ENCODE results near the gene PHF3.

PHF3 gene

GRCh38 chr6:63644668-63645326, 9.2 kb downstream of the PHF3 start:
- DNase-seq (ENCODE audit: low read depth): peak; percentile 33

GRCh38 chr6:63649269-63649668, 13.7 kb downstream of the PHF3 start:
- no peak for DNase-seq (ENCODE audit: low read depth)

- no peak for DNase-seq (ENCODE audit: low read depth)
Observed at GRCh38 chr6:63649847-63650265, 14.3 kb downstream of the PHF3 start.

GRCh38 chr6:63652980-63653379, 17.4 kb downstream of the PHF3 start:
- no peak for DNase-seq (ENCODE audit: low read depth)

- DNase-seq (ENCODE audit: low read depth): no peak
Observed at GRCh38 chr6:63660757-63661156, 25.2 kb downstream of the PHF3 start.

GRCh38 chr6:63661769-63662168, 26.2 kb downstream of the PHF3 start:
- no peak for DNase-seq (ENCODE audit: low read depth)

- DNase-seq (ENCODE audit: low read depth): peak; percentile 35
Observed at GRCh38 chr6:63663147-63663955, 27.7 kb downstream of the PHF3 start.

GRCh38 chr6:63663956-63664281, 28.3 kb downstream of the PHF3 start:
- DNase-seq (ENCODE audit: low read depth): no peak

GRCh38 chr6:63671098-63671754, 35.6 kb downstream of the PHF3 start:
- DNase-seq (ENCODE audit: low read depth): no peak

- no peak for DNase-seq (ENCODE audit: low read depth)
Observed at GRCh38 chr6:63672582-63673129, 37.1 kb downstream of the PHF3 start.

- no peak for DNase-seq (ENCODE audit: low read depth)
Observed at GRCh38 chr6:63673692-63674091, 38.1 kb downstream of the PHF3 start.

- DNase-seq (ENCODE audit: low read depth): no peak
Observed at GRCh38 chr6:63674635-63675034, 39.0 kb downstream of the PHF3 start.

- DNase-seq (ENCODE audit: low read depth): no peak
Observed at GRCh38 chr6:63675138-63675537, 39.5 kb downstream of the PHF3 start.

GRCh38 chr6:63676412-63677114, 41.0 kb downstream of the PHF3 start:
- no peak for DNase-seq (ENCODE audit: low read depth)

- peak; percentile 9 for DNase-seq (ENCODE audit: low read depth)
Observed at GRCh38 chr6:63677282-63677681, 41.7 kb downstream of the PHF3 start.

GRCh38 chr6:63683071-63683603, 47.5 kb downstream of the PHF3 start:
- DNase-seq (ENCODE audit: low read depth): no peak

- DNase-seq (ENCODE audit: low read depth): no peak
Observed at GRCh38 chr6:63685446-63686379, 50.1 kb downstream of the PHF3 start.

- DNase-seq (ENCODE audit: low read depth): no peak
Observed at GRCh38 chr6:63689421-63689820, 53.8 kb downstream of the PHF3 start.

GRCh38 chr6:63690221-63690620, 54.6 kb downstream of the PHF3 start:
- DNase-seq (ENCODE audit: low read depth): no peak

- no peak for DNase-seq (ENCODE audit: low read depth)
Observed at GRCh38 chr6:63705707-63706106, 70.1 kb downstream of the PHF3 start.

- DNase-seq (ENCODE audit: low read depth): no peak
Observed at GRCh38 chr6:63706630-63707029, 71.0 kb downstream of the PHF3 start.
